GM10847 (cell line): ENCODE measurements around the gene CCIN.

Experiments
- POLR2A ChIP-seq: IDR thresholded peaks from 2 replicates; pipeline ENCODE4 v1.6.1; 2011; ENCODE audit not compliant: insufficient read length; ENCODE audit errors: extremely low read depth

Gene CCIN

DNA sequence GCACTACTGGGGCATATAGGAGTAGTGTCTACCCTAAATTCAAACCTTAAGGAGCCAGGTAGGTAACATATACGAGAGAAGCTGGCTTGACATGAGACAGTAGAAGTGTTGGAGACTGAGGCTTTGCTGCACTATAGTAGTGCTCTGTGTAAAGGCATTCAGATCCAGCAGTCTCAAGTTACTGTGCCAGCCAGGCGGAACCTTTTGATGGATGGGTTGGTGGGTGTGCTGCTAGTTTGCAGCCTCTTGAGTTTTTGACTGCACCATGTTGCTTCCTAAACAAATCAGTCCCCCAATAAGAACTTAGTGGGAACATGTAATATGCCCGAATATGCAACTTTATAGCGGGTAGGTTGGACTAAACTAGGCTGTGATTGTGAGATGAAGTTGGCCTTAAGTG lies 23.0 kb downstream of the CCIN start:
- TF ChIP-seq POLR2A, result no peak

DNA sequence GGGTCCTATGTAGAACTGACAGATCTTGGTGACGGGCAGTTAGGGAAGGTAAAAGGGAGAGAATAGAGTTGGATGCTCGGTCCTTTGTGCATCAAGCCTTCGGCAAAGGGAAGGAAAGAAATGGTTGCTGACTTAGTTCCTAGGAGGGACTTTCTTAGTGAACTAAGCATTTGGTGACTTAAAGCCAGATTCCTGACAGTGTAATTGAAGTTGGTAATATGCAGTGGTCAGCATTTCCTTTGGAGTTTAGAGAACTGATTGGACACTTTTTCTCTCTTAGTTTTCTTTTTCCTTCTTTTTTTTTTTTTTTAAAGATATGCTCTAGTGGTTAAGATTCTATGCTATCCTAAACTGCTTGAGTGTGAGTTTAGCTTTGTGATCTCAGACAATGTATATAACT lies 23.8 kb downstream of the CCIN start:
- TF ChIP-seq POLR2A, result no peak

DNA sequence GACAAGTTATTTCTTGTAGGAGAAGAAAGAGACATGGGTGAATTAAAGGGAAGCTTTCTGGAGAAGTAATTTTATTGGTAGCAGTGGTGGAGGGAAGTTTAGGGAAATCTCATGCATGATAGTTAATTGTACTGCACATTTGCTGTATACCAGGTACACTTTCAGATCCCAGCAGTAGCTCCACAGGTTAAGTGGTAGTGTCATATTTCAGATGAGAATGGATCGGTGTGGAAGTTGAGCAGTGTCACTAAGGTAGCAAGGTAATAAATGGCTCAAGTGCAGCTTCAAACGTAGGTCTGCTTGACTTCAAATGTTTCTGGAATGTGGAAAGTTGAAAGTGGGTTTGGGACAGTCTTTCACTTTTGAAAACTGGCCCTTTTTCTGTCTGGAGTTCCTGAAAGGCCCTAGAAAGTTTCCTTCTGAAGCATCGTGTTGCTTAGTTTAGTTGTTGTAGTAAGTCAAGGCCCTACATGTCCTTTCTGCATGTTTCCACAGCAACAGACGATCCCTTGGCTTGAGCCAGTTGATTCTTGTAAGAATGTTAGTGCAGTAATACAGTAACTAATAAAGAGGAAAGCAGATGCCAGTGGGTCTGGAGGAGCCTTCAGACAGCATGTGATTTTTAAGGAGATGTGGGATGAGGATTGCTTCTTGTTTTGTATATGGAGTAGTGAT lies 25.3 kb downstream of the CCIN start:
- TF ChIP-seq POLR2A, result no peak

DNA sequence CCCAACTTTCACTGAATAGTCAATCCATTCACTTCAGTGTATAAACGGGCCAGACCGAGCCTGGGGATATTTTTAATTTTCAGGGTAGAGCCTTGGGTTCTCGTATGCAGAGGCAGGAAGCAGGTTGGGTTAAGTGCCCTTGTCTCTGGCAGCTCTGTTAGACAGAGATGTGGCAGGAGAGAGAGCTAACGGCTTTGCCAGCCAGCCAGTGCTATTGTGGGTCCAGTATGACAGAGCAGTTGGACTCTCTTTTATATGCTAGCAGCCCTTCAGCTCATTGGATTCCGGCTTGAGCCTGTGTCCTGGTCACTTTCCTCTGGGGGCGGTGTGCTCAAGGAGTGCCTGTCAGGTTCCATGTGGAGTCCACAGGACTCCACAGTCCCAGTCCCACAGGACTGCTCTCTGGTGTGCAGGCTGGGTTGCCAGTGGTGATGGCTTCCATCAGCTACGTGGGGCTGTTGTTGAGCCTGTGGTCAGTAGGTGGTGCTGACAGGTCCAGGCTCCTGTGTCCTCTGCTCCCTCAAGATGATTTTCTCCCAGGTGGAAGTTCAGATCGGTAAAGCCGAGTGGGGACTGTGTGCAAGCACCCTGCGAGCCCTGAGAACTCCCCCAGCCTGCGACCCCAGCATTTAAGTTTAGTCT lies 35.8 kb downstream of the CCIN start:
- no peak for TF ChIP-seq POLR2A

DNA sequence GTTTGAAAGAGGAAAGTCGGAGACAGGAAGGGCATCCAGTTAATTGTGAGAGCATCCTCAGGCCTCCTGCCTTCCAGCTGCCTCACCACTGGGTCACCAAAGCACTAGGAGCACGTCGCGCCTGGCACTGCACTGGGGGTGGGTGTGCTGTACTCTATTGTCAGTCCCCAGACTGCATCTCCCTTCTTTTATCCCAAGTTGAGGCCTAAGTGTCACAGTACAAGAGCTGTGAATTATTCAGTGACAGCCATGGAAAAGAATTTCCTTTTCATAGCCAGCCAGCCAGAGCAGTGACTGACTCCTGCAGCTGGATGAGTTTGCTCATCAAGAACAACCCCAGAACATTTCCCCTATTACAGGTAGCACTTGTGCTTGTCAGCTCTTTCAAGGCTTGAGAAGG lies 37.8 kb downstream of the CCIN start:
- no peak for TF ChIP-seq POLR2A

DNA sequence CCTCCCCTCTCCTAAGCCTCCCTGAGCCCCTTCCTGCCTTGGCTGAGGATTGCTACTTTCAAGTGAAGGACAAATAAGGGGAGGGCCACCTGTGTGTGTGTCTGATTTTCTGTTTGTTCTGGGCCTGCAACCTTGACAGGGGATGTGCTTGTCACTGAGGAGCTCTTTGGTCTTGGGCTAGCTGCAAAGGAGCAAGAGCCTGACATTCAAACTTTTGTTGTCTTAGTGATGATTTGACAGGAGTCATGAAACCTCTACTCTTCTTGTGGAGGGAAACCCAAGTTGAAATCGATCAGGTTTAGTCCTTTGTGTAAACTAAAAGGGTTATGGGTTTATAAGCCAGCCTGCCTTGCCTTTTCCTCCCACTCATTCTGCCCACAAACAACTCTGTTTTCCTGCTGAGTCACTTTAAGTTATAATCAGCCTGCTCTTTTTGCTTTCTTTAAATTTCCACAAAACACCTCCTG lies 38.4 kb downstream of the CCIN start:
- TF ChIP-seq POLR2A, result no peak

DNA sequence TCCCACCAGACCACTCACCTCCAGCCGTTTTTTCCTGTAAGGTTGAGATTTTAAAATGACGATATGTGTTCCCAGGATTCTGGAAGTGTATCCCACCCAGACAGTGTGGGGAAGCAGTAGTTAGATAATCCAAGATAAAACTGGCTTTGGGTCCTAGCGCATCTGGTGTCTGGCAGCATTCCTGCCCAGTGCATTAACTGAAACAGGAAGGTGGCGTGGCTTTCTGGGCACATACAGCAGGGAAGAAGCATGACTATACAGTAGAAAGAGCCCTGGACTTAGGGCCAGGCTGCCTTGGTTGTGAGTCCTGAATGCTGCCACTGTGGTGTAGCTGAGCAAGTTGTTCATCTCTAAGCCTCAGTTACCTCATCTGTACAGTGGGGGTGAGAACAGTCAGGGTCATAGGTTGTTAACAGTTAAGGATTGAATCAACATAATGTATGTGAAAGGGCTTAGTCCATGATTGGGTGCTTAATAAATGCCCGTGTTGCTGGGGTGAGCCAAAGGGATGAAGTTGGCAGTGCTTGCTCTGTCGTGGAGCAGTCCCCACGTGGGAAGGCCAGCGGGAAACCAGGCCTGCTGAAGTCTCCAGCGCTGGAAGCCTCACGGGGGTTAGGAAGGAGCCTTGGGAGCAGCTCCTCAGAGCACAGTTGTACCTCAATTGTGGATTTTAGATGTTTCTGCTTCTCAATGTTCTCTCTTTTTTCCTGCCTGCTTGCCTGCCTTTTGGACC lies 39.5 kb downstream of the CCIN start:
- TF ChIP-seq POLR2A, result no peak

DNA sequence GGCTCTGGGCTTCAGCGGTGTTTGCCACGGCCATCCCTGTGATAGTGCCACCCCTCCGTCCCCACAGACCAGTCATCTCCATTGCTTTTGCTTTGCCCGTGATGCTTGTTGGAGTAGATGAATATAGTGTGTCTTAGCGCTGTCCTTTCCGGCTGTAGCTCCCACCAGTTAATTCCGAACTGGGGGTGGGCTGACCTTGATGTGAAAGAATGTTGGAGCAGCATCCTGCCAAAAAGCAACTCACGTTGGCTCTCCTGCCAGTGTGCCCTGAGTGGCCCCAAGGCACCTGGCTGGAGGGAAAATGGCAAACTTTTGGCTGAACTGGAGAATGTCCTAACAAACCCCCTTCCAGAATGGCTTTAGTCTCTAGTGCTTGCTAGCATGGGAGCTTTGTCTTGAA lies 41.5 kb downstream of the CCIN start:
- no peak for TF ChIP-seq POLR2A

DNA sequence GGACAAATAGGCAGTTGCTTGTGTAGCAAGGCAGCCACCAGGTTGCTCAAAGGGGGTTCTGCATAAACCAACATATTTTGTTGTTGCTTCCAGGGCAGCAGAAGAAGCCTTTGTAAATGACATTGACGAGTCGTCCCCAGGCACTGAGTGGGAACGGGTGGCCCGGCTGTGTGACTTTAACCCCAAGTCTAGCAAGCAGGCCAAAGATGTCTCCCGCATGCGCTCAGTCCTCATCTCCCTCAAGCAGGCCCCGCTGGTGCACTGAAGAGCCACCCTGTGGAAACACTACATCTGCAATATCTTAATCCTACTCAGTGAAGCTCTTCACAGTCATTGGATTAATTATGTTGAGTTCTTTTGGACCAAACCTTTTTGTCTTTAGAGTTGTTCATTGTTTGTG lies 42.3 kb downstream of the CCIN start:
- TF ChIP-seq POLR2A, result no peak

DNA sequence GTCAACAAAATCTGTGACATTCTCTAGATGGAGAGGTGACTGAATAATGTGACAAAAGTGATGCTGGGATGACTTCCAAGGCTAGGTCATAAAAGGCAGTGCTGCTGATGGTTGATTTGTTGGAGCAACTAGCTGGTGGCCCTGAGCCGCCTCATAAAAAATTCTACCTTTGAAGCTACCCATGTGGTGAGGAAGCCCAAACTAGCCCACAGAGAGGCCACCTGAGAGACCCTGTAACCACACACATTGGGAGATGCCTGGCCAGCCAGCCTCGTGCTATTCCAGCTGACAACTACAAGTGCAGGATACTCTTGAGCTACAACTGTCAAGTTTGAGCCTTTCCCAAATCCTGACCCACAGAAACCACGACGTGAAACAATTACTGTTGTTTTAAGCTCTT lies 44.2 kb downstream of the CCIN start:
- TF ChIP-seq POLR2A, result no peak

DNA sequence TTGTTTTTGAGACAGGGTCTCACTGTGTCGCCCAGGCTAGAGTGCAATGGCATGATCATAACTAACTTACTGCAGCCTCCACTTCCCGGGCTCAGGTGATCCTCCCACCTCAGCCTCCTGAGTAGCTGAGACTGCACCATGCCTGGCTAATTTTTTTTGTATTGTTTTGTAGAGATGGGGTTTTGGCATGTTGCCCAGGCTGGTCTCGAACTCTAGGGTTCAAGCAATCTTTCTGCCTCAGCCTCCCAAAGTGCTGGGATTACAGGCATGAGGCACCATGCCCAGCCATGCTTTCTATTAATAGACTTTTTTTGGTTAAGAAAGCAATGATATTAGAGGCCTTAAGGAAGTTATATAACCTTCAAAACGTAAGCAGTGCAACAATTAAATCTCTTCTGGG lies 44.8 kb downstream of the CCIN start:
- TF ChIP-seq POLR2A, result no peak

DNA sequence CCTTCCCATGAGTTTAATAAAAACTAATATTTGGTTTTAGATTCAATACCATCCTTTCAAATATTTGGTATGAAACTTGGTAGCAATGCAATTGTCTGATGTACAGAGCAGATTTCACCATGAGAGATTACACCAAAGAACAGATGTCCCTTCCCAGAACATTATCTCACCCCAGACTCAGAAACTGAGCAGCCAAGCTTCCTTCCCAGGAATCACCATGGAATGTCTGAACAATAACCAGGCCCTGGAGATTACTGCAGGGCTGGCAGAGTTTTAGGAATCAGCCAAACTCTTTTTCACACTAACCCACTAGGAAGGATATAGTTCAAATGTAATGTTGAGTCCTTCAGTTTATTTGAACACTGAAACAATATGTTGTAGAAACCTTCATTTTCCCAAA lies 45.4 kb downstream of the CCIN start:
- no peak for TF ChIP-seq POLR2A

DNA sequence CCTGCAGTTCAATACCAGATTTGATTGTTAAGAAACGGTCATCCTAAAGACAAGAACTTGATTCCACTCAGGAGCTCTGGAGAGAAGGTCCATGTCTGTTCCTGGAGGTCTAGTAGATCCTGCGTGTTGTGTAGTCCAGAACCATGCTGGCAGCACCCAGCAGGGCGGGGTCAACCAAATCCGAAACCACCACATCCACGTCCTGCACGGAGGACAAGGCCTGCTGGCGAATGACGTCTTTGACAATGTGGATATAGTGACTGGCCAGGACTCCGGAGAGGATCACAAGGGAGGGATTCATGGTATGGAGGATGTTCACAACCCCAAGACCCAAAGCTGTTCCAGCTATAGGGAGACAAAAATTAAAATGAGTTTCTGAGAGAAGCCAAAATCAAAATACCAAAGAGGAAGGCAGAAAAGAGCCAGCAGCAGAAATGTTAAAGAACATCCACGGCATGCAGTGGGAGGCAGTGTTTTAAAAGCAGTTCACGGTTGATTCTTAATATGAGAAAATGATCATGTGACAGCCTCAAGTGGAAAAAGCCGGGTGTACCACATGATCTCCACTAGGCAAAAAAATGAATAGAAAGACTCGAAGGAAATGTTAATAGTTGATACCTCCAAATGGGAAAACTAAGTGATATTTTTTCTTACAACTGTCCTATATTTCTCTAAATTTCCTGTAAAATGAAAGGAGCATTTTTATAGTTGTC lies 48.2 kb downstream of the CCIN start:
- no peak for TF ChIP-seq POLR2A

DNA sequence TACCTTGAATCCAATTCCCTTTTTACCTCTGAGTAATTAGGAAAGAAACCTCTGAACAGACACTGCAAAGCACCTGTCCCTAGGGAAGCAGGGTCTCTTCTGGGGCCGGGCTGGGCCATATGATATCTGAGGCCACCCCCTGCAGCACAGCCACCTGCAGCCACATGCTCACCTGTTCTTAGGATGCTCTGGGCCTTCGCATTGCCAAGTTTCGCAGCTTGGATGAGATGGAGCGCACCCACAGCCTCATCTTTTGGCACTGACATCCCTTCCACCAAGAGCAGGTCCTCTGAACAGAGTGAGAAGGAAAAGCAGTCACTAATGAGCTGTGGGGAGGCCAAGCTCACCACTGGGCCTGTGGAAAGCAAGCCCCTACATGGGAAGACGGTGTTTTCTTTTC lies 48.8 kb downstream of the CCIN start:
- TF ChIP-seq POLR2A, result no peak

DNA sequence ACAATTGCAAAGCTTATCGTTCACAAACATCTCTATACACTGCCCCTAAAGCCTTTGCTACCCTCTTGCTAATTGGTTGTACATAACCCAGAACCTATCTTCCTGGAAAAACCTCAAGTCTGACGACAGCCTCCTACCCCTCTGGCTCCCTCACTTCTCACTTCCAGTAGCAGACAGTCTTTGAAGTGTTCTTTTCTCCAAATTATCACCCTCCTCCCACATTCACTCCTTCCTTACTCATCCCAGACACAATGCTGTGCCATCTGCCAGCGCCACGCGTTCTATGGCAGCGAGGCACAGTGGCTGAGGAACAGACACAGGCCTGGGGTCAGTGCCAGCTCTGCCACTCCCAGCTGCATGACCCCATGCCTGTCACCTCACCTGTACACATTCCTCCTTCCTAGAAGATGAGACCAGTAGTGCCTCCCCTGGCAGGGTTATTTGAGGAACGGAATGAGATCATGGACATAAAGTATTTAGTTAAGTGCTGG lies 49.3 kb downstream of the CCIN start:
- no peak for TF ChIP-seq POLR2A
